Activated T-cell treated with anti-CD3 and anti-CD28 coated beads, Interleukin-2, amount 50 U/mL, for 24 hours (primary cell): Measurements from ENCODE around the gene METTL15.
"Not testable (repeated sequence)": the region's sequence is repeated elsewhere in the genome, so short reads cannot be mapped to it uniquely, and the experiment has no call there.

Experiments
- DNase-seq: peaks from one replicate; pipeline ENCODE4 v3.0.0-alpha.2; 2020
- H3K27ac Mint-ChIP-seq: 2 replicates; pipeline ENCODE4 v1.8.0; 2020; ENCODE audit warnings: mild to moderate bottlenecking, mixed read lengths
- H3K27me3 Mint-ChIP-seq: 2 replicates; pipeline ENCODE4 v1.8.0; 2020; ENCODE audit warnings: mixed read lengths
- H3K36me3 Mint-ChIP-seq: 2 replicates; pipeline ENCODE4 v1.8.0; 2020; ENCODE audit warnings: low read depth, mixed read lengths
- H3K4me1 Mint-ChIP-seq: 2 replicates; pipeline ENCODE4 v1.8.0; 2020; ENCODE audit warnings: low read depth, mixed read lengths
- H3K4me3 Mint-ChIP-seq: 2 replicates; pipeline ENCODE4 v1.8.0; 2020; ENCODE audit warnings: mild to moderate bottlenecking, moderate library complexity, mixed read lengths
- H3K9me3 Mint-ChIP-seq: 2 replicates; pipeline ENCODE4 v1.8.0; 2020; ENCODE audit warnings: mixed read lengths

Gene METTL15

GRCh38 chr11:28102300-28102699 lies 5.9 kb upstream of the METTL15 start:
- H3K4me1 Mint-ChIP-seq, result peaks cover 12% of the 10 kb centered on the region
- H3K9me3 Mint-ChIP-seq, H3K36me3 Mint-ChIP-seq, H3K27ac Mint-ChIP-seq, DNase-seq, H3K27me3 Mint-ChIP-seq, H3K4me3 Mint-ChIP-seq: not testable (repeated sequence)

- Mint-ChIP-seq H3K9me3 (no peaks in the 10 kb centered on the region), H3K4me1 (peaks cover 26% of the 10 kb centered on the region), H3K4me3 (no peak overlapping the region), H3K36me3 (peaks cover 11% of the 10 kb centered on the region), H3K27me3 (no peaks in the 10 kb centered on the region), H3K27ac (no peak overlapping the region)
- DNase-seq, result no peak
Measured at GRCh38 chr11:28104425-28104824, 3.8 kb upstream of the METTL15 start.

- Mint-ChIP-seq H3K27me3 (no peaks in the 10 kb centered on the region), H3K36me3 (peaks cover 11% of the 10 kb centered on the region), H3K9me3 (no peaks in the 10 kb centered on the region), H3K4me1 (peaks cover 32% of the 10 kb centered on the region), H3K4me3 (no peak overlapping the region), H3K27ac (no peak overlapping the region)
- DNase-seq, result no peak
Measured at GRCh38 chr11:28104984-28105383, 3.2 kb upstream of the METTL15 start.

GRCh38 chr11:28105869-28106268 lies 2.3 kb upstream of the METTL15 start:
- Mint-ChIP-seq H3K27ac (no peak overlapping the region), H3K9me3 (no peaks in the 10 kb centered on the region), H3K4me3 (peak overlapping the region; percentile 99), H3K27me3 (no peaks in the 10 kb centered on the region), H3K4me1 (peaks cover 34% of the 10 kb centered on the region), H3K36me3 (peaks cover 18% of the 10 kb centered on the region)
- no peak for DNase-seq

- peaks cover 38% of the 10 kb centered on the region for H3K4me1 Mint-ChIP-seq
- no peak overlapping the region for H3K27ac Mint-ChIP-seq
- H3K36me3 Mint-ChIP-seq, result peaks cover 18% of the 10 kb centered on the region
- H3K9me3 Mint-ChIP-seq, result no peaks in the 10 kb centered on the region
- peak overlapping the region; percentile 99 for H3K4me3 Mint-ChIP-seq
- no peak for DNase-seq
- no peaks in the 10 kb centered on the region for H3K27me3 Mint-ChIP-seq
Measured at GRCh38 chr11:28106353-28107043, 1.7 kb upstream of the METTL15 start.

GRCh38 chr11:28107191-28107749 lies 918 bp upstream of the METTL15 start:
- no peak for DNase-seq
- peaks cover 46% of the 10 kb centered on the region for H3K4me1 Mint-ChIP-seq
- no peaks in the 10 kb centered on the region for H3K27me3 Mint-ChIP-seq
- peaks cover 24% of the 10 kb centered on the region for H3K36me3 Mint-ChIP-seq
- peak overlapping the region; percentile 99 for H3K4me3 Mint-ChIP-seq
- H3K27ac Mint-ChIP-seq, result peak overlapping the region; percentile 99
- no peaks in the 10 kb centered on the region for H3K9me3 Mint-ChIP-seq

GRCh38 chr11:28108958-28109357 lies 770 bp downstream of the METTL15 start:
- Mint-ChIP-seq H3K4me3 (peak overlapping the region; percentile 99), H3K9me3 (no peaks in the 10 kb centered on the region), H3K4me1 (peaks cover 54% of the 10 kb centered on the region), H3K27ac (peak overlapping the region; percentile 99), H3K36me3 (peaks cover 33% of the 10 kb centered on the region), H3K27me3 (no peaks in the 10 kb centered on the region)
- DNase-seq, result no peak

GRCh38 chr11:28110108-28110820 lies 2.1 kb downstream of the METTL15 start:
- Mint-ChIP-seq H3K27ac (peak overlapping the region; percentile 95), H3K27me3 (no peaks in the 10 kb centered on the region), H3K4me1 (peaks cover 52% of the 10 kb centered on the region)

GRCh38 chr11:28110821-28111200 lies 2.6 kb downstream of the METTL15 start:
- DNase-seq, result no peak
- Mint-ChIP-seq H3K9me3 (no peaks in the 10 kb centered on the region), H3K4me1 (peaks cover 50% of the 10 kb centered on the region), H3K27ac (peak overlapping the region; percentile 95), H3K27me3 (no peaks in the 10 kb centered on the region), H3K36me3 (peaks cover 49% of the 10 kb centered on the region), H3K4me3 (peak overlapping the region; percentile 99)

More at GRCh38 chr11:28110108-28110820, 2.1 kb downstream of the METTL15 start:
- DNase-seq, result peak; percentile 76
- H3K4me3 Mint-ChIP-seq, result peak overlapping the region; percentile 99
- H3K9me3 Mint-ChIP-seq, result no peaks in the 10 kb centered on the region
- peaks cover 45% of the 10 kb centered on the region for H3K36me3 Mint-ChIP-seq

GRCh38 chr11:28114116-28114515 lies 5.9 kb downstream of the METTL15 start:
- Mint-ChIP-seq H3K4me1 (peaks cover 48% of the 10 kb centered on the region), H3K9me3 (no peaks in the 10 kb centered on the region), H3K4me3 (no peak overlapping the region), H3K27ac (no peak overlapping the region), H3K36me3 (peaks cover 58% of the 10 kb centered on the region), H3K27me3 (no peaks in the 10 kb centered on the region)
- no peak for DNase-seq

- H3K27me3 Mint-ChIP-seq, result no peaks in the 10 kb centered on the region
- H3K4me1 Mint-ChIP-seq, result peaks cover 44% of the 10 kb centered on the region
- no peak overlapping the region for H3K4me3 Mint-ChIP-seq
- peaks cover 61% of the 10 kb centered on the region for H3K36me3 Mint-ChIP-seq
- no peak for DNase-seq
- H3K9me3 Mint-ChIP-seq, result no peaks in the 10 kb centered on the region
- H3K27ac Mint-ChIP-seq, result no peak overlapping the region
Measured at GRCh38 chr11:28114731-28115130, 6.5 kb downstream of the METTL15 start.

- no peak for DNase-seq
- H3K27me3 Mint-ChIP-seq, result no peaks in the 10 kb centered on the region
- H3K27ac Mint-ChIP-seq, result no peak overlapping the region
- peaks cover 50% of the 10 kb centered on the region for H3K36me3 Mint-ChIP-seq
- peaks cover 30% of the 10 kb centered on the region for H3K4me1 Mint-ChIP-seq
- H3K9me3 Mint-ChIP-seq, result no peaks in the 10 kb centered on the region
- H3K4me3 Mint-ChIP-seq, result no peak overlapping the region
Measured at GRCh38 chr11:28117712-28118111, 9.5 kb downstream of the METTL15 start.

- no peaks in the 10 kb centered on the region for H3K27me3 Mint-ChIP-seq
- H3K36me3 Mint-ChIP-seq, result peaks cover 50% of the 10 kb centered on the region
Measured at GRCh38 chr11:28123151-28123581, 15.0 kb downstream of the METTL15 start.

GRCh38 chr11:28132548-28132947 lies 24.4 kb downstream of the METTL15 start:
- Mint-ChIP-seq H3K36me3 (peaks cover 71% of the 10 kb centered on the region), H3K27ac (no peak overlapping the region), H3K4me1 (no peaks in the 10 kb centered on the region), H3K9me3 (peaks cover 23% of the 10 kb centered on the region), H3K4me3 (no peak overlapping the region), H3K27me3 (no peaks in the 10 kb centered on the region)
- no peak for DNase-seq

More at GRCh38 chr11:28123151-28123581, 15.0 kb downstream of the METTL15 start:
- DNase-seq, result no peak
- Mint-ChIP-seq H3K4me1 (peaks cover 18% of the 10 kb centered on the region), H3K4me3 (no peak overlapping the region), H3K9me3 (no peaks in the 10 kb centered on the region), H3K27ac (no peak overlapping the region)

GRCh38 chr11:28133146-28133545 lies 25.0 kb downstream of the METTL15 start:
- Mint-ChIP-seq H3K4me3 (no peak overlapping the region), H3K36me3 (peaks cover 77% of the 10 kb centered on the region), H3K4me1 (no peaks in the 10 kb centered on the region), H3K9me3 (peaks cover 28% of the 10 kb centered on the region), H3K27me3 (no peaks in the 10 kb centered on the region), H3K27ac (no peak overlapping the region)
- no peak for DNase-seq
